SH-SY5Y (cell line): ENCODE data around the gene COL26A1.

Experiments used
- GATA2 ChIP-seq: IDR thresholded peaks from 2 replicates; pipeline ENCODE4 v1.6.1; 2011; ENCODE audit warnings: mild to moderate bottlenecking, low read depth, low read length
- GATA3 ChIP-seq: IDR thresholded peaks from 2 replicates; pipeline ENCODE4 v1.6.1; 2011; ENCODE audit warnings: low read depth, mild to moderate bottlenecking, low read length, moderate library complexity

DNA sequence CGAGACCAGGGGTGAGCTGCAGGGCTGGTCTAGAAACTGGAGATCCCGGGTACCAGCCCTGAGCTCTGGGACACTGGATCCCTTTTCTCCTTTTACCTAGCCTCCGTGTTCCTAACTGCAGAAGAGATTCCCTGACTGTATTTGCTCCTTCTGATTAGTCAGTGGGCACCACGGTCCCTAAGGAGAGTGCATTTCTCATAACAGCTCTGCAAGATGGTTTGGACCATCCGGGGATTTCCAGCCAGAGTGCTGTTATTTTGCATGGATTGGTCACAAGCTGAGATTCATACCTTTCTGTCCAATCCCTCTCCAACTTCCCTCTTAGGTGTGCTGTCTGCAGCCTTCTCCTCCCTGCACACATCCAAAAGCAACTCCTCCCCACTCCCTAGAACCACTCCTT lies 143.9 kb downstream of the COL26A1 start:
- TF ChIP-seq GATA3 (no peak), GATA2 (no peak)
